Gastroesophageal sphincter (tissue), 4 donors: ENCODE data around the gene ILK. TPM values are rescaled to one million over a fixed set of nuclear protein-coding genes. Genes with fewer than 3 reads are reported as not detected.

ENCODE experiments used
- ATAC-seq: fragments of 150-250 bp; one replicate; pipeline ENCODE4 v1.9.1; 2016; ENCODE audit warnings: mild to moderate bottlenecking, moderate library complexity
- H3K27ac ChIP-seq, 4 donors: fragments of 200-600 bp; sonication (generic) in 3 of 4; 1 replicate in 3 of 4; 2 replicates in 1 of 4; pipeline ENCODE4 v1.5.1; 2016 to 2019
- H3K27me3 ChIP-seq: fragments of 200-600 bp; sonication (generic); one replicate; pipeline ENCODE4 v1.5.1; 2019
- H3K36me3 ChIP-seq, 2 donors: fragments of 200-600 bp; sonication (generic); one replicate each; pipeline ENCODE4 v1.5.1; 2019; ENCODE audit warnings: control low read depth in 1 of 2
- H3K4me1 ChIP-seq, 3 donors: fragments of 200-600 bp; sonication (generic); 1 replicate in 2 of 3; 2 replicates in 1 of 3; pipeline ENCODE4 v1.5.1; 2016 to 2019; ENCODE audit warnings: control low read depth in 2 of 3
- H3K4me3 ChIP-seq, 2 donors: fragments of 200-600 bp; sonication (generic); one replicate each; pipeline ENCODE4 v1.5.1; 2019; ENCODE audit warnings: mild to moderate bottlenecking in 1 of 2, moderate library complexity in 1 of 2
- H3K9me3 ChIP-seq, 3 donors: fragments of 200-600 bp; sonication (generic); one replicate each; pipeline ENCODE4 v1.5.1; 2017 to 2019; ENCODE audit warnings: control low read depth in 2 of 3
- CTCF ChIP-seq, 4 experiments: fragments of 200-600 bp in 2 of 4; fragments of 450-650 bp in 2 of 4; sonication (generic) in 1 of 4; IDR thresholded peaks; one replicate each; pipeline ENCODE4 v1.5.1; 2017 to 2019; ENCODE audit warnings: antibody characterized with exemption in 4 of 4, mild to moderate bottlenecking in 2 of 4, moderate library complexity in 2 of 4
- EP300 ChIP-seq: sonication (generic); formaldehyde crosslinking; IDR thresholded peaks from one replicate; pipeline ENCODE4 v1.6.1; 2017; ENCODE audit warnings: antibody characterized with exemption, mild to moderate bottlenecking
- POLR2A ChIP-seq, 2 donors: fragments of 450-650 bp; IDR thresholded peaks; one replicate each; pipeline ENCODE4 v1.6.1; 2017; ENCODE audit warnings: antibody characterized with exemption in 2 of 2, mild to moderate bottlenecking in 2 of 2, moderate library complexity in 1 of 2
- POLR2AphosphoS5 ChIP-seq: sonication (generic); formaldehyde crosslinking; IDR thresholded peaks from one replicate; pipeline ENCODE4 v1.6.1; 2017; ENCODE audit warnings: antibody characterized with exemption
- WGBS, 2 donors: methylation state at CpG; one replicate each; pipeline ENCODE4 v1.1.5; 2018; ENCODE audit warnings: low coverage in 1 of 2; 5-methylcytosine and 5-hydroxymethylcytosine counted together
- total RNA-seq, 4 donors: library from RNA; depleted of rRNA; stranded (reverse); fragments of >200 nt; gene quantifications; one replicate each; pipeline ENCODE4 v1.1.0, GENCODE V29; 2016

Gene ILK
- total RNA-seq, 4 donors from 2014 or later: 395 to 658 (median 466) TPM

GRCh38 chr11:6583584-6583983, 20.0 kb upstream of the ILK start:
- 100% methylated on average over 1 of the region's 1 CpG for WGBS, 2 donors
- TF ChIP-seq POLR2A (IDR thresholded peaks at IDR 0.05) (no peak), EP300 (no peak), POLR2AphosphoS5 (no peak), CTCF (IDR thresholded peaks at IDR 0.05) (no peak)
- Histone ChIP-seq H3K4me1 (peaks cover 0 to 15% (median 0%) of the 10 kb centered on the region in 3 donors), H3K36me3 (peaks cover 0 to 12% of the 10 kb centered on the region in 2 donors), H3K9me3 (peaks cover 0 to 18% (median 0%) of the 10 kb centered on the region in 3 donors), H3K27ac (no peak overlapping the region), H3K27me3 (no peaks in the 10 kb centered on the region), H3K4me3 (no peak overlapping the region)
- ATAC-seq: no peak

DNA sequence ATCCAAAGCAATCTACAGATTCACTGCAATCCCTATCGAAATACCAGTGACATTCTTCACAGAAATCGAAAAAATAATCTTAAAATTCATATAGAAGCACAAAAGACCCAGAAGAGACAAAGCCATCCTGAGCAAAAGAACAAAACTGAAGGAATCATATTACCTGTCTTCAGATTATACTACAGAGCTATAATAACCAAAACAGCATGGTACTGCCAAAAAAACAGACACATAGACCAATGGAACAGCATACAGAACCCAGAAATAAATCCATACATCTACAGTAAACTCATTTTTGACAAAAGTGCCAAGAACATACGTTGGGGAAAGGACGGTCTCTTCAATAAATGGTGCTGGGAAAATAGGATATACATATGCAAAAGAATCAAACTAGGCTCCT, 19.0 kb upstream of the ILK start:
- Histone ChIP-seq H3K27ac (no peak overlapping the region), H3K36me3 (peaks cover 0 to 15% of the 10 kb centered on the region in 2 donors), H3K4me1 (peaks cover 0 to 15% (median 0%) of the 10 kb centered on the region in 3 donors), H3K4me3 (no peak overlapping the region), H3K27me3 (no peaks in the 10 kb centered on the region), H3K9me3 (peaks cover 0 to 18% (median 0%) of the 10 kb centered on the region in 3 donors)
- WGBS, 2 donors: 93 to 100% methylated on average over 3 to 4 of the region's 4 CpGs
- no peak for TF ChIP-seq POLR2A (IDR thresholded peaks at IDR 0.05)
- TF ChIP-seq CTCF (IDR thresholded peaks at IDR 0.05): no peak
- TF ChIP-seq EP300: no peak
- no peak for TF ChIP-seq POLR2AphosphoS5
- ATAC-seq: no peak

DNA sequence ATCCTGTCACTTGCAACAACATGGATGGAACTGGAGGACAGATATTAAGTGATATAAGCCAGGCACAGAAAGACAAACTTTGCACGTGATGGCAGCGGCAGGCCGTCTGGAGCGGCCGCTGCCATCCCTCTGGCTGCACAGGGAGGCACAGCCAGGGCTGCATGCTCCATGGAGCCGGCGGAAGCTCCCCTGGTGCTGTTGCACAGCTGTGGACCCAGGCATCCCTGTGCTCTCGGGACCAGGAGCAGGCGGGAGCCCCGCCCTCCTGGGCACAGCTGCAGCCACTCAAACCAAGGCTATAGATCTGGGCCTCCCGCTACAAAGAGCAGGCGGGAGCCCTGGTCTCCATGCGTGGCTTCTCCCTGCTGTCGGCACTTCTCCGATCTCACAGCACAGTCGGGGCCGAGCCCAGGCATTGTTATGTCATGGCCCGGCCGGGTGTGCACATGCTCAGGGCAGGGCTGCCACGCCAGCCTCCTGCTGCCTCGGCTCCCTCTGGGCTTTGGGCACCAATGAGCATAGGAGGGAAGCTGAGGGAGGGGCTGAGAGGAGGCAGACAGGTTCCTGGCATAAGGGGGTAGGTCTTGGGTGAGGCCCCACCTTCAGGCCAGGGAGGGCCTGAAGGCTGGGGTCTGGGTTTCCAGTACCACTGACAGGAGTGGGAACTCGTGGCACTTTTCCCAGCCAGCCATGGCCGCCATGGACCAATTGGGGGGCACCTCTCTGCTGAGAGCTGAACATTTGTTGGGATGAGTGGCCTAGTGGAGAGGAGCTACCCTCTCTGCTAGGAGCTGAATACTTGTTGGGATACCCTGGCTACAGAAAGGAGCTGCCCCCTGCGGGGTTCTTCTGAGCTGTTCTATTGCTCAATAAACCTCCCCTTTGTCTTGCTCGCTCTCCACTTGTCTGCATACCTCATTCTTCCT, 16.9 kb upstream of the ILK start:
- 56 to 64% methylated on average over 5 of the region's 25 CpGs for WGBS, 2 donors
- H3K36me3 ChIP-seq: peaks cover 0 to 10% of the 10 kb centered on the region in 2 donors
- no peak overlapping the region for H3K27ac ChIP-seq
- H3K4me3 ChIP-seq: no peak overlapping the region
- no peaks in the 10 kb centered on the region for H3K27me3 ChIP-seq
- H3K4me1 ChIP-seq: peaks cover 0 to 15% (median 0%) of the 10 kb centered on the region in 3 donors
- peaks cover 0 to 18% (median 0%) of the 10 kb centered on the region in 3 donors for H3K9me3 ChIP-seq
- TF ChIP-seq POLR2A (IDR thresholded peaks at IDR 0.05): no peak
- no peak for TF ChIP-seq EP300
- TF ChIP-seq CTCF (IDR thresholded peaks at IDR 0.05): no peak
- TF ChIP-seq POLR2AphosphoS5: no peak
- no peak for ATAC-seq

DNA sequence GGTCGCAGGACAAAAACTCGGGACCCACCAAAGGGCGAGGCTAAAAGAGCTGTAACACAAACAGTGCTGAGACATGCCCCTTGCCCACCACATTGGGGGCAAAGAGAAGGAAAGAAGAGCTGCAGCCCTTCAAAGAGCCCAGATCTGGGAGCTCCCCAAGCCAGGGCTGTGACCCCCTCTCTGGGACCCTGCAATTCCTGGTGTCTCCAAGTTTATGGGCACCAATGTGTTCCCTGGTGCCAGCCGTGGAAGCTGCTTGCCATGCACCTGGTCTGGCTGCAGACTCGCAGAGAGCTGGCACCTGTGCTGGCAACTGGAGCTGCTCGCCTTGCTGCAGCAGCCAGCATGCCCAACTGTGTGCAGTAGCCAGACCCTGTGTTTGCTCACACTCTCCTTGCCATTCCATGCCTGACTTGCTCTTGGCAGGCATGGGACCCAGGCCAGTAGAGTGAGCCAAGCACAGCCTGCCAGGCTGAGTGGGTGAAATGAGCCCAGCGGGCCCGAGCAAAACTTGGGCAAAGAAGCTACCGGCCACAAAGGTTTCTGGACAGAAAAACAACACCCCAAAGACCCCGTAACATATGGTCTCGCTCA, 16.1 kb upstream of the ILK start:
- peak; percentile 36 for ATAC-seq

More for the DNA sequence above, 16.1 kb upstream of the ILK start:
- WGBS, 2 donors: 93% methylated on average over 3 of the region's 11 CpGs; no CpG with 5 or more reads in 1 of the 2 donors
- Histone ChIP-seq H3K9me3 (peaks cover 0 to 18% (median 0%) of the 10 kb centered on the region in 3 donors), H3K4me1 (peaks cover 0 to 15% (median 0%) of the 10 kb centered on the region in 3 donors), H3K36me3 (peaks cover 0 to 17% of the 10 kb centered on the region in 2 donors), H3K27ac (no peak overlapping the region), H3K4me3 (no peak overlapping the region), H3K27me3 (no peaks in the 10 kb centered on the region)
- TF ChIP-seq POLR2AphosphoS5 (peak; percentile 35), CTCF (IDR thresholded peaks at IDR 0.05) (no peak), POLR2A (IDR thresholded peaks at IDR 0.05) (no peak), EP300 (no peak)
